ENCODE results near the gene TREML2.

TREML2 gene

DNA sequence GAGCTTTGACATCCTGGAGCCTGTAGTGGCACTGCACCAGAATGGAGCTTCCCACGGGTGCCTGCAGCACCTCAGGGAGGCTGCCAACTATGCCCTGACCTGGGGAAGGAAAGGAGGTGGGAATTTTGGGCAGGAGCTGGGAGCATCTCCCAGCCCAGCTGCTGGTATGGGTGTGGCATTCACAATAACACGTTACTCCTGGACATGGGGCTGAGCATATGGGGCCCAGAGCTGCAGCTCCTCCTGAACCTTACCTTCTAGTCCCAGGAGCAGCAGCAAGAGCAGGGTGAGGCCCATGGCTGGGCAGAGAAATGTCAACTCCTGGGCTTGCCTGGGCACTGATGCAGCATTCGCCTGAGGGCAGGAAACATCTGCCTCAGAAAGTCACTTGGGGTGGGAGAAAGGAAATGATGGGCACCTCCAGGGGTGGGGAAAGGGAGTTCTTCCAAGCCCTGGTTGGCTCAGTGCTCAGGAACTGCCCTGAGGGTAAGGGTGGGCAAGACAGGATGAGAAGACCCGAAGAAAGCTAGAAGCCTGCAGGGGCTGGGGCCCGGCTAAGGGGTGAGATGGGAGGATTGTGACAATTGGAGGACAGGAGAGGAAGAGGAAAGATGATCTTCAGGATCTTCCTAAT, 46.8 kb downstream of the TREML2 start, which contains the start of gene TREML1:
Gene TREML1, minus strand, starts transcription at position 356 of the 634 bp plus-strand sequence. Its CDS starts 59 bp downstream, at position 297.
- DNase-seq (ENCODE audit: low read depth in 2 of 2, low spot score in 1 of 2): no peak

DNA sequence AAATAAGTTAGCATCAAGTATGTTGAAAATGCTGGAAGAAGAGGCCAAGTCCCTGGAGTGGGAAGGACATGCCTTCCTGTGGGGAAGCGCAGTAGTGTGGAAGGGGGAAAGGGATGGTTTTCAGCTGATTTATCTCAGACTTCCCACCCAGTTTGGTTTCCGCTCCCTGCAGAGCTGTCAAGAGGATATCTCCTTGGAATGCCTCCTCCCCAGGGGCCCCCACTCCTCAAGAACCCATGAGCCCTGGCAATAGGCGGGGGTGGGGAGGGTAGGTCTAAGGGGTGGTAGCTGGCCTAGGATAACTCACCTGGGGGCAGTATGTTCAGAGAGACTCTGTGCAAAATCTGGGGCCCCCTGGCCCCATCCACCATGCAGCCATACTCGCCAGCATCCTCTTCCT, 47.5 kb downstream of the TREML2 start:
- DNase-seq (ENCODE audit: low read depth in 2 of 2, low spot score in 1 of 2): no peak

DNA sequence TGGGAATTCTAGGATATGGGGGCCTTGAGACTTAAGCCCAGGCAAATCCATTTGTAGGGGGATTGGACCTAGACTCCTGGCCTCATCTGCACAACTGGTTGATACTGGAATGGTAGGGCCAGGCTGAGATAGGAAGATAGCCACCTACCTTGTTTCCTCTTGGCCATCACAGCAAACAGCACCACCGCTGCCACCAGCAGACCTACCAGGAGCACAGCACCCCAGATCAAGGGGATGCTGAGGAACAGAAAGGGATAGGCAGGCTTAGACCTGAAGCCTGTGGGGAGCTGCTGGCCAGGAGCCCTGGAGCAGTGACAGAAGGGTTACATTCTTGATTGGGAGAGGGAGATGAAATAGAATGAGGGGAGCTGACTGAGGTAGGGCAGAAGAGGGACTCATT, 50.3 kb downstream of the TREML2 start:
- DNase-seq (ENCODE audit: low read depth in 2 of 2, low spot score in 1 of 2): no peak

DNA sequence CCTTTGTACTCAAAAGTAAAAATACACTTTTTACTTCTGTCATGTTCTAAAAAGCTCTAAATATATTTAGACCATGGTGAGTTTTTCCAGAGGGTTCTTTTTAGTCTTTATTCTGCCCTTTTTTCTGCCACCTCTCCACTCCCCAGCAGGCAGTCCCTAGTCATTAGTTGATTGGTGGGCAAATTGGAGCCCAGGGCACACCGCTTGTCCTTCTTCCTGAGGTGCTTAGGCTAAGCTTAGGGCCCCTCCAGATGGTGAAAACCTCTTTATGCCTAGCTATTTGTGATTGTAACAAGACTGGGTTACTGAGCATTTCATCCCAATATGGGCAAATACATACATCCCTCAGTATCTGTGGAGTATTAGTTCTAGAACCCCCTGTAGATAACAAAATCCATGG, 53.0 kb downstream of the TREML2 start:
- DNase-seq (ENCODE audit: low read depth in 2 of 2, low spot score in 1 of 2): no peak

Measured in stimulated activated CD8-positive, alpha-beta memory T cell treated with anti-CD3 and anti-CD28 coated beads, Interleukin-4, amount 100 ng/mL, for 1 hour (primary cell).